ENCODE results near the gene MYO18B. TPM values are rescaled to one million over a fixed set of nuclear protein-coding genes. Genes with fewer than 3 reads are reported as not detected.

MYO18B gene
- total and polyA plus RNA-seq, 2 of the 4 experiments (the other 2 are of a cell fraction), result under 0.01 TPM; not detected in 1

GRCh38 chr22:25849522-25849921, 107.5 kb downstream of the MYO18B start:
- no peak for ATAC-seq (ENCODE audit: low read depth)

More at GRCh38 chr22:25849522-25849921, 107.5 kb downstream of the MYO18B start:
- Histone ChIP-seq H3K23ac (ENCODE audit: low read depth, low read length) (no peak overlapping the region), H4K8ac (ENCODE audit: low read depth in 2 of 2, low read length in 2 of 2) (no peak overlapping the region), H2BK120ac (ENCODE audit: low read depth, low read length) (no peak overlapping the region), H4K91ac (ENCODE audit: insufficient read depth, low read depth, low read length) (no peak overlapping the region), H3K36me3 (ENCODE audit: control insufficient read depth, insufficient read depth, low read length) (no peaks in the 10 kb centered on the region), H3K4me3 (ENCODE audit: insufficient read depth, low read depth, low read length) (no peak overlapping the region), H3K9ac (ENCODE audit: low read depth, low read length) (no peak overlapping the region), H3K4me2 (ENCODE audit: low read depth, low read length) (no peak overlapping the region), H2AFZ (replicated peaks; ENCODE audit: low read length, poor library complexity) (no peak overlapping the region), H3K27ac (ENCODE audit: insufficient read depth, low read length) (no peak overlapping the region), H2AK5ac (ENCODE audit: low read depth, low read length) (no peak overlapping the region), H4K5ac (ENCODE audit: low read depth, low read length) (no peak overlapping the region), H3K4me1 (ENCODE audit: control insufficient read depth, insufficient read depth, low read length) (no peaks in the 10 kb centered on the region), H3K4ac (ENCODE audit: low read depth, low read length) (no peak overlapping the region), H4K20me1 (ENCODE audit: insufficient read depth, low read length) (no peaks in the 10 kb centered on the region), H2BK15ac (ENCODE audit: low read depth, low read length) (no peak overlapping the region), H2BK20ac (ENCODE audit: low read depth, low read length) (no peak overlapping the region), H3K18ac (ENCODE audit: low read depth, low read length) (no peak overlapping the region), H3K79me1 (ENCODE audit: low read depth in 1 of 2, low read length in 2 of 2) (no peaks in the 10 kb centered on the region), H2AK9ac (replicated peaks; ENCODE audit: low read depth, low read length, poor library complexity) (no peak overlapping the region), H3K27me3 (ENCODE audit: control insufficient read depth, insufficient read depth, low read length) (no peaks in the 10 kb centered on the region), H3K56ac (ENCODE audit: extremely low read depth, insufficient read depth, low read length) (no peak overlapping the region), H3K14ac (replicated peaks; ENCODE audit: low read depth, low read length) (no peak overlapping the region), H2BK5ac (ENCODE audit: low read depth, low read length, poor library complexity, severe bottlenecking) (no peak overlapping the region), H3K9me1 (ENCODE audit: insufficient read depth, low read length) (no peaks in the 10 kb centered on the region), H3K9me3 (ENCODE audit: control insufficient read depth, insufficient read depth, low read length) (peaks cover 17% of the 10 kb centered on the region)
- WGBS, 2 experiments (ENCODE audit: extremely low coverage in 2 of 2, insufficient read length in 1 of 2), result 80% methylated on average over 1 of the region's 6 CpGs; no CpG with 5 or more reads in 1 of the 2 experiments
- no peak for DNase-seq
- dilution Hi-C loops (cut with HindIII; ENCODE audit: low sequenced_read_pairs, unreplicated experiment), result no loop called here
- CTCF ChIA-PET, result no interaction called here
- POLR2A ChIA-PET (ENCODE audit: unreplicated experiment), result no interaction called here
- no peak for TF ChIP-seq RFX5 (IDR thresholded peaks at IDR 0.05; ENCODE audit: low read depth, low read length)
- TF ChIP-seq POLR2A (IDR thresholded peaks at IDR 0.05; ENCODE audit: low read depth, low read length), result no peak
- no peak for TF ChIP-seq MAZ (IDR thresholded peaks at IDR 0.05; ENCODE audit: borderline replicate concordance, low read depth, low read length)
- TF ChIP-seq BHLHE40 (IDR thresholded peaks at IDR 0.05; ENCODE audit: low read depth, low read length), result no peak
- no peak for TF ChIP-seq CEBPB (IDR thresholded peaks at IDR 0.05; ENCODE audit: low read depth, low read length)
- no peak for TF ChIP-seq NFE2L2 (IDR thresholded peaks at IDR 0.05; ENCODE audit: low read depth, low read length)
- no peak for TF ChIP-seq MXI1 (IDR thresholded peaks at IDR 0.05; ENCODE audit: borderline replicate concordance, low read depth, low read length)
- BruUV-seq (replicated peaks), result no TSS peak
- intact Hi-C loops (cut with micrococcal nuclease), result no loop called here
- in situ Hi-C loops (cut with MboI; ENCODE audit: low sequenced_read_pairs), result no loop called here
